ENCODE measurements around the gene TTC39C.

Gene TTC39C

GRCh38 chr18:24089515-24090337 lies 75.2 kb downstream of the TTC39C start:
- DNase-seq = peak in 1 of 2 experiments; percentile 36

GRCh38 chr18:24090876-24091275 lies 76.3 kb downstream of the TTC39C start:
- DNase-seq = no peak

GRCh38 chr18:24094561-24094960 lies 80.0 kb downstream of the TTC39C start:
- no peak for DNase-seq

GRCh38 chr18:24095976-24096375 lies 81.4 kb downstream of the TTC39C start:
- DNase-seq = no peak

- DNase-seq = no peak
These were observed 88.9 kb downstream of the TTC39C start for GRCh38 chr18:24103320-24104021.

- DNase-seq = no peak
These were observed 89.9 kb downstream of the TTC39C start for GRCh38 chr18:24104486-24104885.

- no peak for DNase-seq
These were observed 94.1 kb downstream of the TTC39C start for GRCh38 chr18:24108641-24109040.

- DNase-seq = no peak
These were observed 97.4 kb downstream of the TTC39C start for GRCh38 chr18:24111936-24112335.

GRCh38 chr18:24112464-24112863 lies 97.9 kb downstream of the TTC39C start:
- DNase-seq = no peak

- no peak for DNase-seq
These were observed 98.5 kb downstream of the TTC39C start for GRCh38 chr18:24112874-24113615.

GRCh38 chr18:24114924-24115549 lies 100.5 kb downstream of the TTC39C start:
- no peak for DNase-seq

- no peak for DNase-seq
These were observed 101.1 kb downstream of the TTC39C start for GRCh38 chr18:24115628-24116027.

GRCh38 chr18:24118750-24119577 lies 104.4 kb downstream of the TTC39C start:
- peak; percentile 54 to 61 for DNase-seq

GRCh38 chr18:24120676-24121075 lies 106.1 kb downstream of the TTC39C start:
- DNase-seq = no peak

- no peak for DNase-seq
These were observed 107.1 kb downstream of the TTC39C start for GRCh38 chr18:24121625-24122024.

GRCh38 chr18:24126155-24126961 lies 111.8 kb downstream of the TTC39C start:
- DNase-seq = no peak

- DNase-seq = no peak
These were observed 113.2 kb downstream of the TTC39C start for GRCh38 chr18:24127735-24128134.

GRCh38 chr18:24128700-24129099 lies 114.1 kb downstream of the TTC39C start:
- no peak for DNase-seq

GRCh38 chr18:24130494-24130893 lies 115.9 kb downstream of the TTC39C start:
- DNase-seq = no peak

GRCh38 chr18:24136967-24137373 lies 122.4 kb downstream of the TTC39C start:
- DNase-seq = no peak

- DNase-seq = no peak
These were observed 123.8 kb downstream of the TTC39C start for GRCh38 chr18:24138409-24138788.
